Right renal cortex interstitium (tissue), 3 donors: ENCODE results near the gene NOLC1. TPM values are rescaled to one million over a fixed set of nuclear protein-coding genes. Genes with fewer than 3 reads are reported as not detected.

ENCODE experiments used
- DNase-seq, 3 donors: peaks; one replicate each; pipeline ENCODE4 v3.0.0-alpha.2; 2013; ENCODE audit warnings: low read depth in 3 of 3, low spot score in 2 of 3
- polyA plus RNA-seq, 3 donors: library from polyadenylated mRNA; unstranded; fragments of 120-200 nt; gene quantifications; one replicate each; pipeline ENCODE4 v1.2.1, GENCODE V29; 2013; ENCODE audit not compliant: insufficient read length in 3 of 3

NOLC1 gene
- polyA plus RNA-seq, 3 donors, result 95.4 to 99.8 (median 99.0) TPM

- peak in 2 of 3 donors; percentile 85 to 87 for DNase-seq
Observed at GRCh38 chr10:102120991-102121738, 31.0 kb upstream of the NOLC1 start.

- DNase-seq, result no peak
Observed at GRCh38 chr10:102121739-102122372, 30.3 kb upstream of the NOLC1 start.

DNA sequence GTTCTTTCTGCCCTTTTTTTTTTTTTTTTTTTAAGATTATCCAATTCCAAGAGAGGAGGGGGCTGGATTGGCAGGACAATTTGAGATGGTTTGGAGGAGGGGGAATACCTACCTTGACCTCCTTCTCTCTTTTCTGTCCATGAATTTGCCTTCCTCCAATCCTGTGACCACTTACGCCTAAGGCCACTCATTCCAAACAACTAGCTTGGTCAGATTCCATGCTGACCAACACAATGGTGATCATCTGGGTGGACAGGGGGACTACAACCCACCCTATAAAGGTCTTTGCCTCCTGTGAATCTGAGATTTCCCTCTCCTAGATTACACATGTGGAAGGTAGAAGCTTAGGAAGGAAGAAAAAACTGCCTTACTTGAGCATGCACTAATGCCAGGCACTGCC is 29.7 kb upstream of the NOLC1 start:
- DNase-seq, result no peak

- no peak for DNase-seq
Observed at GRCh38 chr10:102123223-102123622, 29.0 kb upstream of the NOLC1 start.

DNA sequence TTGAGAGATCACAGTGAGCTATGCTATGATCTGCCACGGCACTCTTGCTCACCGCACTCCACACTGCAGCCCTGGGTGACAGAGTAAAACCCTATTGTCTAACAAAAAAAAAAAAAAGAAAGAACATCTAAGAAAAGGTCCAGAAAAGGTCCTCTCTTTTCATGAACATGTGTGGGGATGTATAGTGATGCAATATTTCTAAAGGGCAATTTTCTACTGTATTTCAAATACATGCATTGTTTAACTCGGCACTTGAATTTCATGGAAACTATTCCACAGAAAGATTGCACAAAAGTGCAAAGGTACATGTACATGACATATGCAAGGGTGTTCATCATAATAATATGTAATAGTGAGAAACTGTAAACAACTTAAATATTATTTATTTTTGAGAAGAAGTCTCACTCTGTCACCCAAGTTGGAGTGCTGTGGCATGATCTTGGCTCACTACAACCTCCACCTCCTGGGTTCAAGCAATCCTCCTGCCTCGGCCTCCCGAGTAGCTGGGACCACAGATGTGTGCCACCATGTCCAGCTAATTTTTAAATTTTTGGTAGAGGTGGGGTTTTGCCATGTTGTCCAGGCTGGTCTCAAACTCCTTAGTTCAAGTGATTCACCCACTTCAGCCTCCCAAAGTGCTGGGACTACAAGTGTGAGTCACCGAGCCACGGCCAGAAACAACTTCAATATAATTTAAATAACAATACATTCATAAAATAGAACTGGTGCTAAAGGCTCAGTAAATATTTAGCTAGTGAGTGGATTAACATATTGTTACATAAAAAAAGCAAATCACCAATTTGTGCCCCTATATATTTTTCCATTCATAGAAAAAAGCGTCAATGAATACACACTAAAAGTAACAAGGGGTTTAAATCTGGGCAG is 20.7 kb upstream of the NOLC1 start:
- DNase-seq, result no peak

DNA sequence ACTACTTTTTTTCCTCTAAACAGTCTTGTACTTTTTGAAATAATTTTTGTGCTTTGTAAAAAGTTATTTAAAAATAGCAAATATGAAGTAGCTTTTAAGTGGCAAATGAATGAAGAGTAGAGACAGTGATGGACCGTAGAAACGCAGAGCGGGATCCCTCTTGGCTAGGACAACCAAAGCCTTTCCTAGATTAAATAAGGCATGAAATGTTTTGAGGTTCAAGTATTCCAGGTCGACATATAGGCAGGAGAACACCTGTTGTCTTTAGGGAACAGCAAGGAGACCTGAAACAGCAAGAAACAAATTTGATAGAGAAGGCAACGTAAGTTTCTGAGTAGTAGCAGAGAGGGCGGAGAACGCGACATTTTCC is 20.0 kb upstream of the NOLC1 start:
- no peak for DNase-seq

DNA sequence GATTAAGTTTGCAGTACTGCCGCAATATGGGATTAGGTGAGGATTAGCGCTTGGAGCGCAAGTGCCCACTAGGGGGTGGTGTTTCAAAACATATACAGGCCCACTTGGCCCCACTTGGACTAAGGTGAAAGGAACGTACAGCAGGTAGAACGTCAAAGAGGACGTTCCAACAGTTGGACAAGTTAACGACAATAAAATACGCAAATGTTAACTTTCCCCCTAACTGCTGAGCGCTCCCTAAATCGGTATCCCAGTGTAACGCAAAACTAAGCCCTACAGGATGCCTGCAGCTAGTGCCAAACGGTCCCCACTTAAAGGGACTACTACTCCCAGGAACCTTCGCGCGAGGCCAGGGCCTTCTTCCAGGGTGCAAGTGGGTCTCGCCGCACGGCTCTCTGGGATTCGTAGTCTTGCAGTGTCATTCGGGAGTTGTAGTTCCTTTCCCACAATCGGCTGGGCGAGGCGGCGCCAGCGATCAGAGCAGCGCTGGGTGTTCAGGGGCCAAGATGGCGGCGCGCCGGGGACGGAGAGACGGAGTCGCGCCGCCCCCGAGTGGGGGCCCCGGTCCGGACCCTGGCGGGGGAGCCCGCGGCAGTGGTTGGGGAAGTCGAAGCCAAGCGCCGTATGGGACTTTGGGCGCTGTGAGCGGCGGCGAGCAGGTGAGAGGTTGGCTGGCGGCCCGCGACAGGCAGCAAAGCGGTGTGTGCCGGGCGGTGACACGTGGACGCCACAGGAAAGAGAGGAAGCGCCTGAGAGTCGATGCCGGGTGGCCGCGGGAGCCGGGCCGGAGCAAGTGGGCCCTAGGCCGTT is 19.4 kb upstream of the NOLC1 start, which contains the start of gene PPRC1:
TSS of gene PPRC1 (plus strand) at position 478 of the 810 bp plus-strand sequence. CDS start at position 507, 29 bp downstream.
- peak; percentile 96 to 98 (median 98) for DNase-seq

- DNase-seq, result no peak
Observed at GRCh38 chr10:102133373-102134195, 18.6 kb upstream of the NOLC1 start.

GRCh38 chr10:102134416-102134815 is 17.8 kb upstream of the NOLC1 start:
- no peak for DNase-seq

- DNase-seq, result no peak
Observed at GRCh38 chr10:102135956-102136526, 16.1 kb upstream of the NOLC1 start.

DNA sequence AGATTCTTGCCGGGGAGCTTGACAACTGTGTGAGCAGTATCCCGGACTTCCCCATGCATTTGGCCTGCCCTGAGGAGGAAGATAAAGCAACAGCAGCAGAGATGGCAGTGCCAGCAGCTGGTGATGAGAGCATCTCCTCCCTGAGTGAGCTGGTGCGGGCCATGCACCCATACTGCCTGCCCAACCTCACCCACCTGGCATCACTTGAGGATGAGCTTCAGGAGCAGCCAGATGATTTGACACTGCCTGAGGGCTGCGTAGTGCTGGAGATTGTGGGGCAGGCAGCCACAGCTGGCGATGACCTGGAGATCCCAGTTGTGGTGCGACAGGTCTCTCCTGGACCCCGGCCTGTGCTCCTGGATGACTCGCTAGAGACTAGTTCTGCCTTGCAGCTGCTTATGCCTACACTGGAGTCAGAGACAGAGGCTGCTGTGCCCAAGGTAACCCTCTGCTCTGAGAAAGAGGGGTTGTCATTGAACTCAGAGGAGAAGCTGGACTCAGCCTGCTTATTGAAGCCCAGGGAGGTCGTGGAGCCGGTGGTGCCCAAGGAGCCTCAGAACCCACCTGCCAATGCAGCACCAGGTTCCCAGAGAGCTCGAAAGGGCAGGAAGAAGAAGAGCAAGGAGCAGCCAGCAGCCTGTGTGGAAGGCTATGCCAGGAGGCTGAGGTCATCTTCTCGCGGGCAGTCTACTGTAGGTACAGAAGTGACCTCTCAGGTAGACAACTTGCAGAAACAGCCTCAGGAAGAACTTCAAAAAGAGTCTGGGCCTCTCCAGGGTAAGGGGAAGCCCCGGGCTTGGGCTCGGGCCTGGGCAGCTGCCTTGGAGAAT is 12.7 kb upstream of the NOLC1 start:
- DNase-seq, result no peak

- no peak for DNase-seq
Observed at GRCh38 chr10:102140218-102140617, 12.0 kb upstream of the NOLC1 start.

DNA sequence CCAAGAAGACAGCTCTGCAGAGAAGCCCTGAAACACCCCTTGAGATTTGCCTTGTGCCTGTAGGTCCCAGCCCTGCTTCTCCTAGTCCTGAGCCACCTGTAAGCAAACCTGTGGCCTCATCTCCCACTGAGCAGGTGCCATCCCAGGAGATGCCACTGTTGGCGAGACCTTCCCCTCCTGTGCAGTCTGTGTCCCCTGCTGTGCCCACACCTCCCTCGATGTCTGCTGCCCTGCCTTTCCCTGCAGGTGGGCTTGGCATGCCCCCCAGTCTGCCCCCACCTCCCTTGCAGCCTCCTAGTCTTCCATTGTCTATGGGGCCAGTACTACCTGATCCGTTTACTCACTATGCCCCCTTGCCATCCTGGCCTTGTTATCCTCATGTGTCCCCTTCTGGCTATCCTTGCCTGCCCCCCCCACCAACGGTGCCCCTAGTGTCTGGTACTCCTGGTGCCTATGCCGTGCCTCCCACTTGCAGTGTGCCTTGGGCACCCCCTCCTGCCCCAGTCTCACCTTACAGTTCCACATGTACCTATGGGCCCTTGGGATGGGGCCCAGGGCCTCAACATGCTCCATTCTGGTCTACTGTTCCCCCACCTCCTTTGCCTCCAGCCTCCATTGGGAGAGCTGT is 11.2 kb upstream of the NOLC1 start:
- no peak for DNase-seq

DNA sequence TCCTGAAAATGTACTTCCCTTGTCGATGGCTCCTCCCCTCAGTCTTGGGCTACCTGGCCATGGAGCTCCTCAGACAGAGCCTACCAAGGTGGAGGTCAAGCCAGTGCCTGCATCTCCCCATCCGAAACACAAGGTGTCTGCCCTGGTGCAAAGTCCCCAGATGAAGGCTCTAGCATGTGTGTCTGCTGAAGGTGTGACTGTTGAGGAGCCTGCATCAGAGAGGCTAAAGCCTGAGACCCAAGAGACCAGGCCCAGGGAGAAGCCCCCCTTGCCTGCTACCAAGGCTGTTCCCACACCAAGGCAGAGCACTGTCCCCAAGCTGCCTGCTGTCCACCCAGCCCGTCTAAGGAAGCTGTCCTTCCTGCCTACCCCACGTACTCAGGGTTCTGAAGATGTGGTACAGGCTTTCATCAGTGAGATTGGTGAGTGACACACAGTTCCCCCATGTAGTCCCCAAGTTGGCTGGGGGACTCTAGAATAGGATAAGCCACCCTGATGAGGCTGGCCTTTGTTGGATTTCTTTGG is 10.5 kb upstream of the NOLC1 start:
- DNase-seq, result no peak

DNA sequence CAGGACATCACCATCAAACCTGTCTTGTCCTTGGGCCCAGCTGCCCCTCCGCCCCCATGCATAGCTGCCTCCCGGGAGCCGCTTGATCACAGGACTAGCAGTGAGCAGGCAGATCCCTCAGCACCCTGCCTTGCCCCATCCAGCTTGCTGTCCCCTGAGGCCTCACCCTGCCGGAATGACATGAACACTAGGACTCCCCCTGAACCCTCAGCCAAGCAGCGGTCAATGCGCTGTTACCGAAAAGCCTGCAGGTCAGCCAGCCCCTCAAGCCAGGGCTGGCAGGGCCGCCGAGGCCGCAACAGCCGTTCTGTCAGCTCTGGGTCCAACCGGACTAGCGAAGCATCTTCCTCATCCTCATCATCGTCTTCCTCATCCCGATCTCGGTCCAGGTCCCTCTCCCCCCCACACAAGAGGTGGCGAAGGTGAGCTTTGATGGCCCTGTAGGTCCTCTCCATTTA is 5.2 kb upstream of the NOLC1 start:
- no peak for DNase-seq

DNA sequence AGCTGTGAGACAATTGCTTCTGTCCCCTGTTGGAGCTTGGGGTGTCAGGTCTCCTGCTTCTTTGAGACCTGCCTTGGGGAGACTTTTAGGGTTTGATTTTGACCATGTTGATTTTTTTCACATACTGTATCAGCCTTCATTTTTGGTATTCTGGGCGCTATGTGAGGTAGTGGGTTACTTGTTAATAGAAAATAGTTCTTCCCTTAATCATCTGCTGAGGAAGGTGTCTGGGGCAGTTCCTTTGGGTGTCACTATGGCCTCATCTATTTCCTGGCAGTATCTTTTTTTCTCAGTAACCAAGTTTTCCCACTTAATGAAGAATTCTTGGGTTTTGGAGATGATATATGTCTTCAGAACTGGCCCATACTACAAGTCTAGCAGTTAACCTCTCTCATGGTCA is 4.6 kb upstream of the NOLC1 start:
- DNase-seq, result no peak

DNA sequence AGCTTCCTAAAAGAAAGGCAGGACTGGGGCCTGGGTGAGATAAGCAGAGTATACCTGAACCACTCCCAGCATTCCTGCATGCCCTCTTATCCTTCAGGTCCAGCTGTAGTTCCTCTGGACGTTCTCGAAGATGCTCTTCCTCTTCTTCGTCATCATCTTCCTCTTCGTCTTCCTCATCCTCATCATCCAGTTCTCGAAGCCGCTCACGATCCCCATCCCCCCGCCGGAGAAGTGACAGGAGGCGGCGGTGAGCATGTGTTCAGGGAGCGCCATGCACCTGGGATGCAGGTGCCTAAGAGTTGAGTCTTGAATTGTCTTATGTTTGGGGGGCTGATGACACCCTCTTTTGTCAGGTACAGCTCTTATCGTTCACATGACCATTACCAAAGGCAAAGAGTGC is 3.9 kb upstream of the NOLC1 start:
- DNase-seq, result no peak
